Stimulated activated CD4-positive, alpha-beta T cell treated with anti-CD3 and anti-CD28 coated beads, TNF-alpha, amount 100 ng/mL, for 1 hour (primary cell): ENCODE data around the gene MYO18A.
"Not testable (repeated sequence)": the region's sequence is repeated elsewhere in the genome, so short reads cannot be mapped to it uniquely, and the experiment has no call there.

ENCODE experiments used
- DNase-seq, 3 donors: peaks; one replicate each; pipeline ENCODE4 v3.0.0-alpha.2; 2020; ENCODE audit warnings: low read depth in 3 of 3, low spot score in 1 of 3

The MYO18A gene

GRCh38 chr17:29107933-29108822, 72.0 kb downstream of the MYO18A start:
- no peak for DNase-seq

GRCh38 chr17:29107084-29107483, 73.1 kb downstream of the MYO18A start:
- DNase-seq = no peak

- no peak for DNase-seq
These were observed 76.9 kb downstream of the MYO18A start for GRCh38 chr17:29103341-29103740.

- no peak for DNase-seq
These were observed 77.4 kb downstream of the MYO18A start for GRCh38 chr17:29102741-29103181.

- no peak for DNase-seq
These were observed 78.2 kb downstream of the MYO18A start for GRCh38 chr17:29102046-29102445.

- no peak for DNase-seq
These were observed 79.9 kb downstream of the MYO18A start for GRCh38 chr17:29100296-29100695.

GRCh38 chr17:29099527-29099926, 80.7 kb downstream of the MYO18A start:
- no peak for DNase-seq

- no peak for DNase-seq
These were observed 84.1 kb downstream of the MYO18A start for GRCh38 chr17:29096094-29096493.

- no peak for DNase-seq
These were observed 84.8 kb downstream of the MYO18A start for GRCh38 chr17:29095439-29095838.

- no peak for DNase-seq
These were observed 86.0 kb downstream of the MYO18A start for GRCh38 chr17:29094101-29094708.

GRCh38 chr17:29093090-29093871, 86.9 kb downstream of the MYO18A start:
- DNase-seq = no peak

- no peak for DNase-seq
These were observed 88.5 kb downstream of the MYO18A start for GRCh38 chr17:29091606-29092289.

- DNase-seq = no peak
These were observed 89.2 kb downstream of the MYO18A start for GRCh38 chr17:29090750-29091605.

- no peak for DNase-seq
These were observed 90.1 kb downstream of the MYO18A start for GRCh38 chr17:29090108-29090507.

- no peak for DNase-seq
These were observed 90.6 kb downstream of the MYO18A start for GRCh38 chr17:29089601-29090044.

- not testable (repeated sequence) for DNase-seq
These were observed 91.4 kb downstream of the MYO18A start for GRCh38 chr17:29088782-29089181.

GRCh38 chr17:29086628-29087332, 93.4 kb downstream of the MYO18A start:
- no peak for DNase-seq

- DNase-seq = no peak
These were observed 95.0 kb downstream of the MYO18A start for GRCh38 chr17:29085223-29085622.

GRCh38 chr17:29084541-29085146, 95.6 kb downstream of the MYO18A start:
- DNase-seq = no peak
